Spleen (tissue), 11 donors: Measurements from ENCODE around the gene MUC21. TPM values are rescaled to one million over a fixed set of nuclear protein-coding genes. Genes with fewer than 3 reads are reported as not detected.

Source experiments
- DNase-seq: peaks from one replicate; pipeline ENCODE4 v3.0.0-alpha.2; 2020
- H3K27ac ChIP-seq, 8 donors: fragments of 200-600 bp; sonication (generic) in 7 of 8; 1 replicate in 4 of 8; 2 replicates in 4 of 8; pipeline versions ENCODE4 v1.5.0 to v1.8.0; 2016 to 2021; ENCODE audit warnings: inconsistent platforms in 4 of 8, mild to moderate bottlenecking in 4 of 8, moderate library complexity in 1 of 8
- H3K27me3 ChIP-seq, 7 donors: fragments of 200-600 bp; sonication (generic) in 6 of 7; replicated peaks in 1 of 7; 1 replicate in 4 of 7; 2 replicates in 3 of 7; pipeline versions ENCODE4 v1.5.0 to v1.8.0; 2016 to 2021; ENCODE audit warnings: inconsistent platforms in 3 of 7, mild to moderate bottlenecking in 1 of 7
- H3K36me3 ChIP-seq, 6 donors: fragments of 200-600 bp; sonication (generic) in 5 of 6; 1 replicate in 4 of 6; 2 replicates in 2 of 6; pipeline versions ENCODE4 v1.5.0 to v1.8.0; 2016 to 2021; ENCODE audit warnings: inconsistent platforms in 2 of 6
- H3K4me1 ChIP-seq, 6 donors: fragments of 200-600 bp; sonication (generic) in 5 of 6; 1 replicate in 3 of 6; 2 replicates in 3 of 6; pipeline versions ENCODE4 v1.5.0 to v1.8.0; 2016 to 2021; ENCODE audit warnings: inconsistent platforms in 3 of 6
- H3K4me3 ChIP-seq, 8 donors: fragments of 200-600 bp; sonication (generic) in 7 of 8; 1 replicate in 4 of 8; 2 replicates in 4 of 8; pipeline versions ENCODE4 v1.5.0 to v1.8.0; 2016 to 2021; ENCODE audit warnings: inconsistent platforms in 4 of 8, mild to moderate bottlenecking in 4 of 8, moderate library complexity in 2 of 8
- H3K9me3 ChIP-seq, 8 donors: fragments of 200-600 bp; sonication (generic) in 7 of 8; 1 replicate in 4 of 8; 2 replicates in 4 of 8; pipeline versions ENCODE4 v1.5.0 to v1.8.0; 2016 to 2021; ENCODE audit warnings: inconsistent platforms in 4 of 8
- POLR2A ChIP-seq, 3 donors: fragments of 450-650 bp; IDR thresholded peaks; one replicate each; pipeline ENCODE4 v1.5.1; 2017; ENCODE audit warnings: antibody characterized with exemption in 3 of 3, mild to moderate bottlenecking in 1 of 3
- POLR2AphosphoS5 ChIP-seq, 3 donors: sonication (generic); formaldehyde crosslinking; IDR thresholded peaks; one replicate each; pipeline ENCODE4 v1.5.1; 2017; ENCODE audit warnings: antibody characterized with exemption in 3 of 3
- WGBS, 5 donors: extraction: QIAGEN DNeasy Blood & Tissue Kit in 3 of 5; methylation state at CpG; one replicate each; pipeline versions ENCODE4 v1.1.5 to v1.1.7; 2013 to 2018; 5-methylcytosine and 5-hydroxymethylcytosine counted together
- intact Hi-C: fragments of 100-400 bp; cut with DNase I; formaldehyde crosslinking; loops from one replicate; pipeline ENCODE4 v1.15.0; 2023; ENCODE audit warnings: low total_unique reads
- polyA plus RNA-seq, 3 donors: library from polyadenylated mRNA; stranded (reverse); fragments of 200-250 nt; gene quantifications; one replicate each; pipeline ENCODE4 v1.2.1, GENCODE V29; 2013
- total RNA-seq, 7 donors: library from RNA; depleted of rRNA in 3 of 7; stranded (reverse); fragments of >200 nt in 3 of 7; fragmentation: NEBNext Ultra II Directional in 4 of 7; extraction: Animal tissue kit (Norgen Biotek cat#: 25700) in 4 of 7; gene quantifications; one replicate each; pipeline versions ENCODE4 v1.1.0 to v1.2.1, GENCODE V29; 2016 to 2021
- TF ChIP-seq, protein P1 (sequence below), 11 experiments: fragments of 200-600 bp in 7 of 11; fragments of 450-650 bp in 4 of 11; sonication (generic) in 4 of 11; IDR thresholded peaks in 8 of 11; conservative IDR thresholded peaks in 3 of 11; 1 replicate in 7 of 11; 2 replicates in 4 of 11; pipeline versions ENCODE4 v1.4.0 to v1.8.0; 2016 to 2021; ENCODE audit warnings: antibody characterized with exemption in 11 of 11, inconsistent platforms in 4 of 11, mild to moderate bottlenecking in 1 of 11
- donor health status: healthy with polysubstance abuse.
- donor health status: DM: no; HTN: no; CAD: no; lungs with moderate emphysema.
- donor health status: DM: no; HTN: no; CAD: no.
- donor health status: Bipolar disorder and iron deficiency.
- donor health status: healthy.
- donor health status: DM: no; HTN: no; CAD: no.
- donor health status: DM: yes; HTN: yes; CAD: no.

The MUC21 gene
- total and polyA plus RNA-seq, 10 donors: 0.02 to 0.64 (median 0.05) TPM; not detected in 7

DNA sequence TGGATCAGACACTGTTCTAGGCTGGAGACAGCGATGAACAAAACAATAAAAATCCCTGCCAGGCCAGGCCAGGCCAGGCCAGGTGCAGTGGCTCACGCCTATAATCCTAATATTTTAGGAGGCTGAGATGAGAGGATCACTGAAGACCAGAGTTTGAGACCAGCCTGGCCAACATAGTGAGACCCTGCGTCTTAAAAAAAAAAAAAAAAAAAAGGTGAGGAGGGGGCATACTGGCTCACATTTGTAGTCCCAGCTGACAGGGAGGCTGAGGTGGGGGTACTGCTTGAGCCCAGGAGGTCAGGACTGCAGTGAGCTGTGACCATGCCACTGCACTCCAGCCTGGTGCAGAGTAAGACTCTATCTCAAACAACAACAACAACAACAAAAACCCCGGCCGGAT, 38.2 kb upstream of the MUC21 start:
- H3K27me3 ChIP-seq: peaks cover 0 to 43% (median 6%) of the 10 kb centered on the region in 7 donors
- no peak for TF ChIP-seq POLR2AphosphoS5 (IDR thresholded peaks at IDR 0.05)
- TF ChIP-seq, protein P1, sequence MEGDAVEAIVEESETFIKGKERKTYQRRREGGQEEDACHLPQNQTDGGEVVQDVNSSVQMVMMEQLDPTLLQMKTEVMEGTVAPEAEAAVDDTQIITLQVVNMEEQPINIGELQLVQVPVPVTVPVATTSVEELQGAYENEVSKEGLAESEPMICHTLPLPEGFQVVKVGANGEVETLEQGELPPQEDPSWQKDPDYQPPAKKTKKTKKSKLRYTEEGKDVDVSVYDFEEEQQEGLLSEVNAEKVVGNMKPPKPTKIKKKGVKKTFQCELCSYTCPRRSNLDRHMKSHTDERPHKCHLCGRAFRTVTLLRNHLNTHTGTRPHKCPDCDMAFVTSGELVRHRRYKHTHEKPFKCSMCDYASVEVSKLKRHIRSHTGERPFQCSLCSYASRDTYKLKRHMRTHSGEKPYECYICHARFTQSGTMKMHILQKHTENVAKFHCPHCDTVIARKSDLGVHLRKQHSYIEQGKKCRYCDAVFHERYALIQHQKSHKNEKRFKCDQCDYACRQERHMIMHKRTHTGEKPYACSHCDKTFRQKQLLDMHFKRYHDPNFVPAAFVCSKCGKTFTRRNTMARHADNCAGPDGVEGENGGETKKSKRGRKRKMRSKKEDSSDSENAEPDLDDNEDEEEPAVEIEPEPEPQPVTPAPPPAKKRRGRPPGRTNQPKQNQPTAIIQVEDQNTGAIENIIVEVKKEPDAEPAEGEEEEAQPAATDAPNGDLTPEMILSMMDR (IDR thresholded peaks at IDR 0.05 in 8 of 11, conservative IDR thresholded peaks at IDR 0.05 in 3 of 11): no peak
- TF ChIP-seq POLR2A (IDR thresholded peaks at IDR 0.05): no peak
- DNase-seq: no peak
- intact Hi-C loops: no loop called here
- H3K36me3 ChIP-seq: no peaks in the 10 kb centered on the region
- H3K9me3 ChIP-seq: no peaks in the 10 kb centered on the region
- H3K4me3 ChIP-seq: no peak overlapping the region
- no peaks in the 10 kb centered on the region for H3K4me1 ChIP-seq
- H3K27ac ChIP-seq: no peak overlapping the region
- WGBS, 5 donors: 88 to 99% (median 91%) methylated on average over 5 of the region's 5 CpGs

DNA sequence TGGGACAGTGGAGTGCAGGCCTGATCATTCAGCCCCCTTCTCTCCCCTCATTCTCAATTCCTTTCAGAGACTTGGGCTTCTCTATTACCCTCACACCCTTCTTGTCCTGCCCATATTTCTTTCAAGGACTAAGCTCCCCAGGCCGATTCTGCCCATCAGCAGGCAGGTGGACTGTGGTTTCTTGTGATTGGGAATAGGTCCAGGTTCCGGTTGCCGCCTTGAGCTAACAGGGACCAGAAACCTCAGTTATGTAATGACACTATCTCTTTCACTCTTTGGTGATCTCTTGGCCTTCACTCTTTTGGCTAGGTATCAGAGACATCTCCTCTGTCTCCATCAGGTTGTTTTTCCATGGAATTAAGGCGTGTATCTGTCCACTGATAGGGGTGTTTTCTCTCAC, 36.3 kb upstream of the MUC21 start:
- Histone ChIP-seq H3K9me3 (no peaks in the 10 kb centered on the region), H3K4me3 (no peak overlapping the region), H3K27ac (no peak overlapping the region), H3K27me3 (peaks cover 0 to 39% (median 6%) of the 10 kb centered on the region in 7 donors), H3K4me1 (no peaks in the 10 kb centered on the region), H3K36me3 (no peaks in the 10 kb centered on the region)
- DNase-seq: no peak
- intact Hi-C loops: no loop called here
- 81 to 93% (median 88%) methylated on average over 4 of the region's 4 CpGs for WGBS, 5 donors
- TF ChIP-seq POLR2AphosphoS5 (IDR thresholded peaks at IDR 0.05) (no peak), POLR2A (IDR thresholded peaks at IDR 0.05) (no peak)
- TF ChIP-seq, protein P1 (IDR thresholded peaks at IDR 0.05 in 8 of 11, conservative IDR thresholded peaks at IDR 0.05 in 3 of 11): no peak

DNA sequence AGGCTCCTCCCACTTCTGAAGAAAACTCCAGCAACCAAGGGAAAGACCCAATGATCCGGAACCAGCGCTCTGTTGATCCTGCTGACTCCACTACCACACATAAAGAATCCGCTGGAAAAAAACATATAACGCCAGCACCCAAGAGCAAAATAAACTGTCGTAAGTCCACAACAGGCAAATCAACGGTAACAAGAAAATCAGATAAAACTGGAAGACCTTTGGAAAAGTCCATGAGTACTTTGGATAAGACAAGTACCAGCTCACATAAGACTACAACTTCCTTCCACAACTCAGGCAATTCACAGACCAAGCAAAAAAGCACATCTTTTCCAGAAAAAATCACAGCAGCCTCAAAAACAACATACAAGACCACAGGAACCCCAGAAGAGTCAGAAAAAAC, 34.7 kb upstream of the MUC21 start:
- Histone ChIP-seq H3K4me3 (no peak overlapping the region), H3K9me3 (no peaks in the 10 kb centered on the region), H3K4me1 (no peaks in the 10 kb centered on the region), H3K27me3 (peaks cover 0 to 29% (median 0%) of the 10 kb centered on the region in 7 donors), H3K36me3 (no peaks in the 10 kb centered on the region), H3K27ac (no peak overlapping the region)
- no peak for DNase-seq
- no peak for TF ChIP-seq POLR2AphosphoS5 (IDR thresholded peaks at IDR 0.05)
- TF ChIP-seq, protein P1 (IDR thresholded peaks at IDR 0.05 in 8 of 11, conservative IDR thresholded peaks at IDR 0.05 in 3 of 11): no peak
- TF ChIP-seq POLR2A (IDR thresholded peaks at IDR 0.05): no peak
- intact Hi-C loops: no loop called here
- 95 to 99% (median 97%) methylated on average over 6 of the region's 6 CpGs for WGBS, 5 donors

DNA sequence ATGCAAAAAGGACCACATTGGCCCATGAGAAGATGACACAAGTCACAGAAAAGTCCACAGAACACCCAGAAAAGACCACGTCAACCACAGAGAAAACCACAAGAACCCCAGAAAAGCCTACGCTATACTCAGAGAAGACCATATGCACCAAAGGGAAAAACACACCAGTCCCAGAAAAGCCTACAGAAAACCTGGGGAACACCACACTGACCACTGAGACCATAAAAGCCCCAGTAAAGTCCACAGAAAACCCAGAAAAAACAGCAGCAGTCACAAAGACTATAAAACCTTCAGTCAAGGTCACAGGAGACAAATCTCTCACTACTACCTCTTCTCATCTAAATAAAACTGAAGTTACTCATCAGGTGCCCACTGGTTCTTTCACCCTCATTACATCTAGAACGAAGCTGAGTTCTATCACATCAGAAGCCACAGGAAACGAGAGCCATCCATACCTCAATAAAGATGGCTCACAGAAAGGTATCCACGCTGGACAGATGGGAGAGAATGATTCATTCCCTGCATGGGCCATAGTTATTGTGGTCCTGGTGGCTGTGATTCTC, 31.5 kb upstream of the MUC21 start:
- 66 to 75% (median 75%) methylated on average over 5 of the region's 5 CpGs for WGBS, 5 donors
- intact Hi-C loops: no loop called here
- no peak overlapping the region for H3K27ac ChIP-seq
- H3K4me3 ChIP-seq: no peak overlapping the region
- TF ChIP-seq, protein P1 (IDR thresholded peaks at IDR 0.05 in 8 of 11, conservative IDR thresholded peaks at IDR 0.05 in 3 of 11): no peak
- TF ChIP-seq POLR2AphosphoS5 (IDR thresholded peaks at IDR 0.05) (no peak), POLR2A (IDR thresholded peaks at IDR 0.05) (no peak)
- H3K9me3 ChIP-seq: no peaks in the 10 kb centered on the region
- H3K4me1 ChIP-seq: peaks cover 0 to 20% (median 16%) of the 10 kb centered on the region in 6 donors
- H3K27me3 ChIP-seq: peaks cover 0 to 51% (median 0%) of the 10 kb centered on the region in 7 donors
- no peak for DNase-seq
- no peaks in the 10 kb centered on the region for H3K36me3 ChIP-seq
